GM23338 (cell line): Measurements from ENCODE around the gene CCDC39. TPM values are rescaled to one million over a fixed set of nuclear protein-coding genes. Genes with fewer than 3 reads are reported as not detected.

Source experiments
- ATAC-seq: fragments of 200-7000 bp; cut with Tn5 transposase; 3 replicates; pipeline ENCODE4 v1.9.1; 2020
- DNase-seq: peaks from one replicate; pipeline ENCODE4 v3.0.0-alpha.2; 2015; ENCODE audit warnings: low spot score
- H2AFZ ChIP-seq: fragments of 200-600 bp; sonication (generic); 2 replicates; pipeline ENCODE4 v1.8.0; 2016; ENCODE audit warnings: antibody characterized with exemption, mild to moderate bottlenecking, moderate library complexity
- H3F3A ChIP-seq: fragments of 200-600 bp; sonication (generic); replicated peaks from 2 replicates; pipeline ENCODE4 v1.8.0; 2017; ENCODE audit warnings: antibody characterized with exemption, mixed run types, low read depth
- H3K27ac ChIP-seq: fragments of 200-600 bp; sonication (generic); 2 replicates; pipeline ENCODE4 v1.6.1; 2016; ENCODE audit warnings: low read depth
- H3K27me3 ChIP-seq: fragments of 200-600 bp; sonication (generic); 2 replicates; pipeline ENCODE4 v1.8.0; 2016; ENCODE audit warnings: mild to moderate bottlenecking, mixed run types, moderate library complexity; ENCODE audit not compliant: insufficient read depth
- H3K36me3 ChIP-seq: fragments of 200-600 bp; sonication (generic); 2 replicates; pipeline ENCODE4 v1.8.0; 2016; ENCODE audit warnings: mild to moderate bottlenecking; ENCODE audit not compliant: insufficient read depth
- H3K4me1 ChIP-seq: fragments of 200-600 bp; sonication (generic); 2 replicates; pipeline ENCODE4 v1.8.0; 2016; ENCODE audit warnings: mild to moderate bottlenecking, moderate library complexity; ENCODE audit not compliant: insufficient read depth
- H3K4me2 ChIP-seq: fragments of 200-600 bp; sonication (generic); 2 replicates; pipeline ENCODE4 v1.7.1; 2017; ENCODE audit warnings: mixed run types
- H3K4me3 ChIP-seq: fragments of 200-600 bp; sonication (generic); 2 replicates; pipeline ENCODE4 v1.6.1; 2016; ENCODE audit warnings: mixed run types
- H3K79me2 ChIP-seq: fragments of 200-600 bp; sonication (generic); replicated peaks from 2 replicates; pipeline ENCODE4 v1.8.0; 2017; ENCODE audit warnings: mild to moderate bottlenecking; ENCODE audit not compliant: insufficient read depth
- H3K9me2 ChIP-seq: fragments of 200-600 bp; sonication (generic); 2 replicates; pipeline ENCODE4 v1.8.0; 2017; ENCODE audit not compliant: insufficient read depth
- H4K20me1 ChIP-seq: fragments of 200-600 bp; sonication (generic); replicated peaks from 2 replicates; pipeline ENCODE4 v1.8.0; 2017; ENCODE audit warnings: mild to moderate bottlenecking; ENCODE audit not compliant: insufficient read depth
- H3K27ac Mint-ChIP-seq: 2 replicates; pipeline ENCODE4 v1.8.0; 2020; ENCODE audit warnings: inconsistent platforms, mild to moderate bottlenecking, moderate library complexity, mixed read lengths
- H3K27me3 Mint-ChIP-seq: 3 replicates; pipeline ENCODE4 v1.8.0; 2022; ENCODE audit warnings: low read depth, mild to moderate bottlenecking, moderate library complexity, mixed read lengths, inconsistent platforms; ENCODE audit not compliant: insufficient read depth, poor library complexity
- H3K36me3 Mint-ChIP-seq: 3 replicates; pipeline ENCODE4 v1.8.0; 2021; ENCODE audit warnings: low read depth, mild to moderate bottlenecking, inconsistent platforms, moderate library complexity, mixed read lengths
- H3K4me1 Mint-ChIP-seq: 3 replicates; pipeline ENCODE4 v1.8.0; 2020; ENCODE audit warnings: mild to moderate bottlenecking, inconsistent platforms, mixed read lengths
- H3K4me3 Mint-ChIP-seq: 3 replicates; pipeline ENCODE4 v1.8.0; 2021; ENCODE audit warnings: moderate library complexity, mild to moderate bottlenecking, inconsistent platforms, mixed read lengths
- H3K9me3 Mint-ChIP-seq: 3 replicates; pipeline ENCODE4 v1.8.0; 2020; ENCODE audit warnings: moderate library complexity, mild to moderate bottlenecking, inconsistent platforms, mixed read lengths
- EZH2 ChIP-seq: fragments of 200-600 bp; sonication (generic); IDR thresholded peaks from one replicate; pipeline ENCODE4 v1.8.0; 2017; ENCODE audit warnings: antibody characterized with exemption, mild to moderate bottlenecking, low read depth; ENCODE audit not compliant: unreplicated experiment
- EZH2phosphoT487 ChIP-seq: fragments of 200-600 bp; sonication (generic); IDR thresholded peaks from one replicate; pipeline ENCODE4 v1.8.1; 2018; ENCODE audit warnings: antibody characterized with exemption; ENCODE audit not compliant: unreplicated experiment
- JUNB ChIP-seq: IDR thresholded peaks from one replicate; pipeline ENCODE4 v1.6.1; 2016; ENCODE audit warnings: antibody characterized with exemption; ENCODE audit not compliant: unreplicated experiment
- NANOG ChIP-seq: IDR thresholded peaks from 2 replicates; pipeline ENCODE4 v1.6.1; 2016; ENCODE audit warnings: antibody characterized with exemption, borderline replicate concordance
- POLR2AphosphoS5 ChIP-seq: IDR thresholded peaks from 2 replicates; pipeline ENCODE4 v1.6.1; 2016; ENCODE audit warnings: antibody characterized with exemption, low read depth
- REST ChIP-seq: IDR thresholded peaks from one replicate; pipeline ENCODE4 v1.6.1; 2018; ENCODE audit warnings: antibody characterized with exemption; ENCODE audit not compliant: unreplicated experiment
- ZNF114 ChIP-seq: fragments of 250-450 bp; sonication (Bioruptor Pico); IDR thresholded peaks from 2 replicates; pipeline ENCODE4 v1.5.0; 2020; ENCODE audit warnings: mild to moderate bottlenecking, moderate library complexity
- ZNF331 ChIP-seq: fragments of 250-450 bp; sonication (Bioruptor Pico); IDR thresholded peaks from 2 replicates; pipeline ENCODE4 v1.5.0; 2020; ENCODE audit warnings: low read depth, mild to moderate bottlenecking, moderate library complexity
- polyA plus RNA-seq: library from polyadenylated mRNA; unstranded; fragments of >200 nt; fragmentation: Nextera tagmentation; extraction: Ambion mirVana; gene quantifications from 2 replicates; pipeline ENCODE4 v1.2.1, GENCODE V29; 2016
- total RNA-seq: library from RNA; depleted of rRNA; stranded (reverse); fragments of >200 nt; shearing (Covaris generic); gene quantifications from 2 replicates; pipeline ENCODE4 v1.2.3, GENCODE V29; 2014
- TF ChIP-seq, protein P1 (sequence below), 2 experiments: fragments of 200-600 bp in 1 of 2; sonication (generic) in 1 of 2; conservative IDR thresholded peaks; 2 replicates each; pipeline versions ENCODE4 v1.5.1 to v1.6.1; 2016 to 2017; ENCODE audit warnings: antibody characterized with exemption in 2 of 2, low read depth in 2 of 2, mild to moderate bottlenecking in 2 of 2, moderate library complexity in 1 of 2
- TF ChIP-seq, protein P2 (sequence below): IDR thresholded peaks from 2 replicates; pipeline ENCODE4 v1.6.1; 2016; ENCODE audit warnings: antibody characterized with exemption
- TF ChIP-seq, protein P3 (sequence below): fragments of 250-450 bp; sonication (Bioruptor Pico); IDR thresholded peaks from 2 replicates; pipeline ENCODE4 v1.5.0; 2020; ENCODE audit warnings: mild to moderate bottlenecking, moderate library complexity

The CCDC39 gene
- total and polyA plus RNA-seq, 2 experiments from 2014 or later: 0.52 to 2.6 TPM

GRCh38 chr3:180694321-180694720 is 15.0 kb upstream of the CCDC39 start:
- TF ChIP-seq EZH2 (no peak), REST (no peak), ZNF331 (no peak), ZNF114 (CRISPR knock-in tag) (no peak), JUNB (no peak), POLR2AphosphoS5 (no peak), EZH2phosphoT487 (no peak), NANOG (no peak)
- TF ChIP-seq, protein P1, sequence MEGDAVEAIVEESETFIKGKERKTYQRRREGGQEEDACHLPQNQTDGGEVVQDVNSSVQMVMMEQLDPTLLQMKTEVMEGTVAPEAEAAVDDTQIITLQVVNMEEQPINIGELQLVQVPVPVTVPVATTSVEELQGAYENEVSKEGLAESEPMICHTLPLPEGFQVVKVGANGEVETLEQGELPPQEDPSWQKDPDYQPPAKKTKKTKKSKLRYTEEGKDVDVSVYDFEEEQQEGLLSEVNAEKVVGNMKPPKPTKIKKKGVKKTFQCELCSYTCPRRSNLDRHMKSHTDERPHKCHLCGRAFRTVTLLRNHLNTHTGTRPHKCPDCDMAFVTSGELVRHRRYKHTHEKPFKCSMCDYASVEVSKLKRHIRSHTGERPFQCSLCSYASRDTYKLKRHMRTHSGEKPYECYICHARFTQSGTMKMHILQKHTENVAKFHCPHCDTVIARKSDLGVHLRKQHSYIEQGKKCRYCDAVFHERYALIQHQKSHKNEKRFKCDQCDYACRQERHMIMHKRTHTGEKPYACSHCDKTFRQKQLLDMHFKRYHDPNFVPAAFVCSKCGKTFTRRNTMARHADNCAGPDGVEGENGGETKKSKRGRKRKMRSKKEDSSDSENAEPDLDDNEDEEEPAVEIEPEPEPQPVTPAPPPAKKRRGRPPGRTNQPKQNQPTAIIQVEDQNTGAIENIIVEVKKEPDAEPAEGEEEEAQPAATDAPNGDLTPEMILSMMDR (conservative IDR thresholded peaks at IDR 0.05; ENCODE audit: low read depth in 2 of 2): no peak
- TF ChIP-seq, protein P2, sequence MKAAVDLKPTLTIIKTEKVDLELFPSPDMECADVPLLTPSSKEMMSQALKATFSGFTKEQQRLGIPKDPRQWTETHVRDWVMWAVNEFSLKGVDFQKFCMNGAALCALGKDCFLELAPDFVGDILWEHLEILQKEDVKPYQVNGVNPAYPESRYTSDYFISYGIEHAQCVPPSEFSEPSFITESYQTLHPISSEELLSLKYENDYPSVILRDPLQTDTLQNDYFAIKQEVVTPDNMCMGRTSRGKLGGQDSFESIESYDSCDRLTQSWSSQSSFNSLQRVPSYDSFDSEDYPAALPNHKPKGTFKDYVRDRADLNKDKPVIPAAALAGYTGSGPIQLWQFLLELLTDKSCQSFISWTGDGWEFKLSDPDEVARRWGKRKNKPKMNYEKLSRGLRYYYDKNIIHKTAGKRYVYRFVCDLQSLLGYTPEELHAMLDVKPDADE: no peak
- TF ChIP-seq, protein P3, sequence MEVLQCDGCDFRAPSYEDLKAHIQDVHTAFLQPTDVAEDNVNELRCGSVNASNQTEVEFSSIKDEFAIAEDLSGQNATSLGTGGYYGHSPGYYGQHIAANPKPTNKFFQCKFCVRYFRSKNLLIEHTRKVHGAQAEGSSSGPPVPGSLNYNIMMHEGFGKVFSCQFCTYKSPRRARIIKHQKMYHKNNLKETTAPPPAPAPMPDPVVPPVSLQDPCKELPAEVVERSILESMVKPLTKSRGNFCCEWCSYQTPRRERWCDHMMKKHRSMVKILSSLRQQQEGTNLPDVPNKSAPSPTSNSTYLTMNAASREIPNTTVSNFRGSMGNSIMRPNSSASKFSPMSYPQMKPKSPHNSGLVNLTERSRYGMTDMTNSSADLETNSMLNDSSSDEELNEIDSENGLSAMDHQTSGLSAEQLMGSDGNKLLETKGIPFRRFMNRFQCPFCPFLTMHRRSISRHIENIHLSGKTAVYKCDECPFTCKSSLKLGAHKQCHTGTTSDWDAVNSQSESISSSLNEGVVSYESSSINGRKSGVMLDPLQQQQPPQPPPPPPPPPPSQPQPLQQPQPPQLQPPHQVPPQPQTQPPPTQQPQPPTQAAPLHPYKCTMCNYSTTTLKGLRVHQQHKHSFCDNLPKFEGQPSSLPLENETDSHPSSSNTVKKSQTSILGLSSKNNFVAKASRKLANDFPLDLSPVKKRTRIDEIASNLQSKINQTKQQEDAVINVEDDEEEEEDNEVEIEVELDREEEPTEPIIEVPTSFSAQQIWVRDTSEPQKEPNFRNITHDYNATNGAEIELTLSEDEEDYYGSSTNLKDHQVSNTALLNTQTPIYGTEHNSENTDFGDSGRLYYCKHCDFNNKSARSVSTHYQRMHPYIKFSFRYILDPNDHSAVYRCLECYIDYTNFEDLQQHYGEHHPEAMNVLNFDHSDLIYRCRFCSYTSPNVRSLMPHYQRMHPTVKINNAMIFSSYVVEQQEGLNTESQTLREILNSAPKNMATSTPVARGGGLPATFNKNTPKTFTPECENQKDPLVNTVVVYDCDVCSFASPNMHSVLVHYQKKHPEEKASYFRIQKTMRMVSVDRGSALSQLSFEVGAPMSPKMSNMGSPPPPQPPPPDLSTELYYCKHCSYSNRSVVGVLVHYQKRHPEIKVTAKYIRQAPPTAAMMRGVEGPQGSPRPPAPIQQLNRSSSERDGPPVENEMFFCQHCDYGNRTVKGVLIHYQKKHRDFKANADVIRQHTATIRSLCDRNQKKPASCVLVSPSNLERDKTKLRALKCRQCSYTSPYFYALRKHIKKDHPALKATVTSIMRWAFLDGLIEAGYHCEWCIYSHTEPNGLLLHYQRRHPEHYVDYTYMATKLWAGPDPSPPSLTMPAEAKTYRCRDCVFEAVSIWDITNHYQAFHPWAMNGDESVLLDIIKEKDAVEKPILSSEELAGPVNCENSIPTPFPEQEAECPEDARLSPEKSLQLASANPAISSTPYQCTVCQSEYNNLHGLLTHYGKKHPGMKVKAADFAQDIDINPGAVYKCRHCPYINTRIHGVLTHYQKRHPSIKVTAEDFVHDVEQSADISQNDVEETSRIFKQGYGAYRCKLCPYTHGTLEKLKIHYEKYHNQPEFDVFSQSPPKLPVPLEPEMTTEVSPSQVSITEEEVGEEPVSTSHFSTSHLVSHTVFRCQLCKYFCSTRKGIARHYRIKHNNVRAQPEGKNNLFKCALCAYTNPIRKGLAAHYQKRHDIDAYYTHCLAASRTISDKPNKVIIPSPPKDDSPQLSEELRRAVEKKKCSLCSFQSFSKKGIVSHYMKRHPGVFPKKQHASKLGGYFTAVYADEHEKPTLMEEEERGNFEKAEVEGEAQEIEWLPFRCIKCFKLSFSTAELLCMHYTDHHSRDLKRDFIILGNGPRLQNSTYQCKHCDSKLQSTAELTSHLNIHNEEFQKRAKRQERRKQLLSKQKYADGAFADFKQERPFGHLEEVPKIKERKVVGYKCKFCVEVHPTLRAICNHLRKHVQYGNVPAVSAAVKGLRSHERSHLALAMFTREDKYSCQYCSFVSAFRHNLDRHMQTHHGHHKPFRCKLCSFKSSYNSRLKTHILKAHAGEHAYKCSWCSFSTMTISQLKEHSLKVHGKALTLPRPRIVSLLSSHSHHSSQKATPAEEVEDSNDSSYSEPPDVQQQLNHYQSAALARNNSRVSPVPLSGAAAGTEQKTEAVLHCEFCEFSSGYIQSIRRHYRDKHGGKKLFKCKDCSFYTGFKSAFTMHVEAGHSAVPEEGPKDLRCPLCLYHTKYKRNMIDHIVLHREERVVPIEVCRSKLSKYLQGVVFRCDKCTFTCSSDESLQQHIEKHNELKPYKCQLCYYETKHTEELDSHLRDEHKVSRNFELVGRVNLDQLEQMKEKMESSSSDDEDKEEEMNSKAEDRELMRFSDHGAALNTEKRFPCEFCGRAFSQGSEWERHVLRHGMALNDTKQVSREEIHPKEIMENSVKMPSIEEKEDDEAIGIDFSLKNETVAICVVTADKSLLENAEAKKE (CRISPR knock-in tag): no peak
- DNase-seq (no peak), ATAC-seq (no peak)
- Histone ChIP-seq H3K27me3 (no peaks in the 10 kb centered on the region), H3K27ac (no peak overlapping the region), H2AFZ (no peak overlapping the region), H3K79me2 (no peaks in the 10 kb centered on the region), H3F3A (no peaks in the 10 kb centered on the region), H3K9me2 (no peaks in the 10 kb centered on the region; the same call in 1 of the 2 replicates), H3K4me1 (peaks cover 5% of the 10 kb centered on the region), H4K20me1 (no peaks in the 10 kb centered on the region), H3K4me3 (no peak overlapping the region), H3K4me2 (no peak overlapping the region), H3K36me3 (no peaks in the 10 kb centered on the region)
- Mint-ChIP-seq H3K36me3 (no peaks in the 10 kb centered on the region), H3K4me1 (peaks cover 5% of the 10 kb centered on the region; the same call in 2 of the 3 replicates), H3K4me3 (no peak overlapping the region), H3K9me3 (no peaks in the 10 kb centered on the region), H3K27ac (no peak overlapping the region), H3K27me3 (peaks cover 4% of the 10 kb centered on the region)
